ENCODE results near the gene ANKRD35. TPM values are rescaled to one million over a fixed set of nuclear protein-coding genes. Genes with fewer than 3 reads are reported as not detected.

Gene ANKRD35
- total RNA-seq, 1 donor from 2014 or later: 1.5 TPM

DNA sequence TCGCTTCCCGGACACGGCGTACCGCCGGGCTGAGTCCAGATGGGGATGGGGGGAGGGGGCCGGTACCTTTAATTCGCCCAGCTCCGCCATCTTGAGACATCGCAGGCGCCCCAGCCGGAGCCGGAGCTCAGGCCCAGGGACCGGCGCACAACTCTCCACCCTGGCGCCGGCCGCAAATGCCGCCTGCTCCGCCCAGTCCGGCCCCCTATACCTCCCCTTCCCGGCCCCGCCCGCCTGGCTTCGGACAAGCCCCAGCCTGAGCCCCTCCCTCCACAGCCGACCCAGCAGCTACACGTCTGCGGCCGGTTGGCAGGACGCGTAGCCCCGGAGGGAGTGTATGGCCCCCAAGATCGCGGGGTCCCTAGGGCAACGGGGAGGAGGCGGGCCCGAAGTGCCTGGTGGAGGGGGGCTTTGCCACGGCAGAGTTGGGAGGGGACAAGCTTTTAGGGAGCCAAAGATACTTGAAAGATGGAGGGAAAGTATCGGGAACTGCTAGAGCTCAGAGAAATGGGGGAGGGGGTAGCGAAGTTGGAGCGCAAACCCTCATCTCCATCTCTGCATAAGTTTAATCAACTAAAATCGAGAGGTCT is 26.7 kb downstream of the ANKRD35 start, which contains the start of gene PIAS3:
PIAS3 (minus strand) TSS at position 181 of the 590 bp plus-strand sequence; CDS start at position 90, 91 bp downstream.
- peaks cover 20% of the 10 kb centered on the region for H3K4me1 ChIP-seq
- ATAC-seq: peak; percentile 98
- no peaks in the 10 kb centered on the region for H3K27me3 ChIP-seq (ENCODE audit: low read depth)
- intact Hi-C loops (cut with DNase I): no loop called here
- peak within 1 kb of the TSS; percentile 87 for H3K27ac ChIP-seq
- peak; percentile 97 for DNase-seq
- H3K4me3 ChIP-seq: peak within 1 kb of the TSS; percentile 77
- no peaks in the 10 kb centered on the region for H3K9me3 ChIP-seq
- TF ChIP-seq, protein P1, sequence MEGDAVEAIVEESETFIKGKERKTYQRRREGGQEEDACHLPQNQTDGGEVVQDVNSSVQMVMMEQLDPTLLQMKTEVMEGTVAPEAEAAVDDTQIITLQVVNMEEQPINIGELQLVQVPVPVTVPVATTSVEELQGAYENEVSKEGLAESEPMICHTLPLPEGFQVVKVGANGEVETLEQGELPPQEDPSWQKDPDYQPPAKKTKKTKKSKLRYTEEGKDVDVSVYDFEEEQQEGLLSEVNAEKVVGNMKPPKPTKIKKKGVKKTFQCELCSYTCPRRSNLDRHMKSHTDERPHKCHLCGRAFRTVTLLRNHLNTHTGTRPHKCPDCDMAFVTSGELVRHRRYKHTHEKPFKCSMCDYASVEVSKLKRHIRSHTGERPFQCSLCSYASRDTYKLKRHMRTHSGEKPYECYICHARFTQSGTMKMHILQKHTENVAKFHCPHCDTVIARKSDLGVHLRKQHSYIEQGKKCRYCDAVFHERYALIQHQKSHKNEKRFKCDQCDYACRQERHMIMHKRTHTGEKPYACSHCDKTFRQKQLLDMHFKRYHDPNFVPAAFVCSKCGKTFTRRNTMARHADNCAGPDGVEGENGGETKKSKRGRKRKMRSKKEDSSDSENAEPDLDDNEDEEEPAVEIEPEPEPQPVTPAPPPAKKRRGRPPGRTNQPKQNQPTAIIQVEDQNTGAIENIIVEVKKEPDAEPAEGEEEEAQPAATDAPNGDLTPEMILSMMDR (IDR thresholded peaks at IDR 0.05): no peak
- H3K36me3 ChIP-seq: peaks cover 31% of the 10 kb centered on the region

DNA sequence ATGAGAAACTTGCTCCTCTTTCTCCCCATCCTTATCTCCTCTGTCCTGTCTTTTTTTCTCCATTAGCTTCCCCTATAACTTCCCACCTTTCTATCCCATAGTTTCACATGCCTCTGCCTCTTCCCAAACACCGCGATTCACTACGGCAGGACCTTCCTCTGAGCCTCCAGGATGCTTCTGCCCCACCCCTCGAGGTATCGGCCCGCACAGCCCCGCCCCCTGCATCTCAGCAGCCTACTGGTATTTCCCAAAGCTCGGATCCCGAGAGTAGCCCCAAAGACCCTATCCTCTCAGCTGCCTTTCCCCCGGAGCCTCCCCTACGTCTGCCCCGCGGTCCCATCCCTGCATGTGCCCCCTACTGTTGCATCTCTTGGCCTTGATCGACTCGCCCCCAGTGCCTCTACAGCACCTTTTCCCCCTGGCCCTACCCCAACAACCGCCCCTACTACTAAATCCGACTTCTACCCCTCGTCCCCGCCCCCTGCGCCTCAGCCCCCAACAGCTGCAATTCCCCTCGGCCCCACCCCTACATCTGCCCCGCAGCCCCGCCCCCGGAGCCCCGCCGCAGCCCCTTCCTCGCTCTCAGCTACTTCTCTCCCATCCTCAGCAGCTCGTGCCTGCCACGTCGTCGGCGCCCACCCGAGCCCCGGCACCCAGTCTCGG is 27.3 kb downstream of the ANKRD35 start:
- Histone ChIP-seq H3K9me3 (no peaks in the 10 kb centered on the region), H3K4me3 (peak overlapping the region; percentile 77), H3K27ac (peak overlapping the region; percentile 87), H3K4me1 (peaks cover 20% of the 10 kb centered on the region), H3K36me3 (peaks cover 37% of the 10 kb centered on the region), H3K27me3 (ENCODE audit: low read depth) (no peaks in the 10 kb centered on the region)
- TF ChIP-seq, protein P1 (IDR thresholded peaks at IDR 0.05): no peak
- DNase-seq: peak; percentile 73
- intact Hi-C loops (cut with DNase I): no loop called here
- ATAC-seq: peak; percentile 43 to 63

DNA sequence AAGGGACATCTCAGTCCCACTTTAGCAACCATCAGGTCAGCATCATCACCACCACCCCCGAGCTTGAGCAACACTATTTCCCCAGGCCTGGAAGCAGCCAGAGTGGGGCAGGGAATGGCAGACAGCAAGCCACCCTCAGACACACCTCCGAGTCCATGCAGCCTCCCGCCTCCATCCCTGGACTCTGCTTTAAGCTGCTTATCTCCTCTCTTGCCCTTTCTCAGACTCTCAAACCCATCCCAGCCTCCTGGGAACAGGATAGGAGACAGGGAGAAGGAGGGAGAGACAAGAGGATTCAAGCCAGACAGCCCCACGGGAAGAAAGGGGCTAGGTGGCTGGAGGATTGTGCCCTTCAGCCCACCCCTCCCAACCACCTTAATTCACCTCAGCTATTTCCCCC is 28.5 kb downstream of the ANKRD35 start:
- no peak for DNase-seq
- intact Hi-C loops (cut with DNase I): no loop called here
- TF ChIP-seq, protein P1 (IDR thresholded peaks at IDR 0.05): no peak
- no peak overlapping the region for H3K4me3 ChIP-seq
- H3K4me1 ChIP-seq: peaks cover 20% of the 10 kb centered on the region
- H3K9me3 ChIP-seq: no peaks in the 10 kb centered on the region
- ATAC-seq: no peak
- no peaks in the 10 kb centered on the region for H3K27me3 ChIP-seq (ENCODE audit: low read depth)
- no peak overlapping the region for H3K27ac ChIP-seq
- peaks cover 49% of the 10 kb centered on the region for H3K36me3 ChIP-seq

DNA sequence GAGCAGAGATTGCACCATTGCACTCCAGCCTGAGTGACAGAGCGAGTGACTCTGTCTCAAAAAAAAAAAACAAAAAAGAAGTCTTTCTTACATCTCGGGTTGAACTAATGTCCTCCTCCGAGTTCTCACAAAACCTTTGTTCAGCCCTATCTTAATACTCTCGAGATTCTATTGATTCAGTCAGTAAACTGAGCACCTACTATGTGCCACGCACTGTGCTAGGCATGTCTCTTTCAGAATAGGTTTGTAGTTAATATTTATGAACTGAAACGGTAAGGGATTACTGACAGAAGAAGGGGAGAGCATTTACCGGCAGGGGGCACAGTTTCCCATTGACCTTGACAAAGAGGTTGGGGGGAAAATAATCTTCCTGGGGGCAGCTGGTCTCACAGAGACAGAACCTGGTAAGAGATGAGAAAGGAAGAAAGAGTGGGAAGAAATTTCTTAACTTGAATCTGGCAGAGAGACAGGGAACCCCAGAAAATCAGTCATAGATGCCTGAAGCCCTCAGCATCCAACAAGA is 30.2 kb downstream of the ANKRD35 start:
- Histone ChIP-seq H3K27ac (no peak overlapping the region), H3K4me1 (peaks cover 20% of the 10 kb centered on the region), H3K36me3 (peaks cover 66% of the 10 kb centered on the region), H3K4me3 (no peak overlapping the region), H3K27me3 (ENCODE audit: low read depth) (no peaks in the 10 kb centered on the region), H3K9me3 (no peaks in the 10 kb centered on the region)
- DNase-seq (no peak), ATAC-seq (no peak)
- intact Hi-C loops (cut with DNase I): no loop called here
- TF ChIP-seq, protein P1 (IDR thresholded peaks at IDR 0.05): no peak

DNA sequence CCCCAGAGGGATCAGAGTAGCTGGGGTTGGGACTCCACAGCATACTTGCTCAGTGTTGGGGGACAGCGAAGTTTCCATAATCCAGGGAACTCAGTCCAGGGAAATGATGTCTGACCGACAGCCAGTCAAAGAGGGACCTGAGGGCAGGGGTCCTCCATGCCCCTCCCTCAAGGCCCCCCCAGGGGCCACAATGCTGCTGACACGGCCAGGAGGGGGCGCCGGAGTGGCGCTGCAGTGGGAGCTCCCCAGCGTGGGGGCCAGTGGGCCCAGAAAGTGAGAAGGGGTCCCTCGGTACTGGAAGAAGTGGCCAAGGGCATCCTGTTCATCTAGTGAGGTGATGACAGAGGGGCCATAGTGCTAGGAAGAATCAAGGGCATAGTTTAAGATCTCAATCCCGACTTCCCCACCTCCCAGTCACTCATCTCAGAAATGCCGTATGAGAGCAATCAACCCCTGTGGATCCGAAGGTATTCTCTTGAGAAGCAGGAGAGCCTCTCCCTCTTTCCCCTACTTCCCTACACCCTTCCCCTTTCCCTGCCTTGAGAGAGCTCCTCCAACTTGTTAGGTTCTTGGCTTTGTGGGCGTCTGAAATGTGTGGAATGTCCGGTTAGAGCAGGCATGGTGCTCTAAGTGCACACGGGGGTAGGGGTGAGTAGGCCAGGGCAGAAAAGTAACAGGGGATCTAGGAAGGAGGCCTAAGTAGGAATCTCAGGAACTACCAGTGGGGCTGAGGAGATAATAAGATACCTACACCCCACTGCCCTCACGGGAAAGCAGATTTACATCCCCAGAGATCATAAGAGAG is 36.1 kb downstream of the ANKRD35 start:
- peak; percentile 55 to 74 for ATAC-seq
- TF ChIP-seq, protein P1 (IDR thresholded peaks at IDR 0.05): peak; percentile 34
- Histone ChIP-seq H3K36me3 (peaks cover 73% of the 10 kb centered on the region), H3K27me3 (ENCODE audit: low read depth) (no peaks in the 10 kb centered on the region), H3K27ac (peak overlapping the region; percentile 60), H3K4me3 (no peak overlapping the region), H3K9me3 (no peaks in the 10 kb centered on the region), H3K4me1 (peaks cover 25% of the 10 kb centered on the region)
- intact Hi-C loops (cut with DNase I): no loop called here
- no peak for DNase-seq

All from lower lobe of right lung (tissue), 2 donors.